ENCODE data around the gene CDC7. TPM values are rescaled to one million over a fixed set of nuclear protein-coding genes. Genes with fewer than 3 reads are reported as not detected.

Gene CDC7
- total RNA-seq, 1 experiment from 2014 or later: 41.6 TPM

DNA sequence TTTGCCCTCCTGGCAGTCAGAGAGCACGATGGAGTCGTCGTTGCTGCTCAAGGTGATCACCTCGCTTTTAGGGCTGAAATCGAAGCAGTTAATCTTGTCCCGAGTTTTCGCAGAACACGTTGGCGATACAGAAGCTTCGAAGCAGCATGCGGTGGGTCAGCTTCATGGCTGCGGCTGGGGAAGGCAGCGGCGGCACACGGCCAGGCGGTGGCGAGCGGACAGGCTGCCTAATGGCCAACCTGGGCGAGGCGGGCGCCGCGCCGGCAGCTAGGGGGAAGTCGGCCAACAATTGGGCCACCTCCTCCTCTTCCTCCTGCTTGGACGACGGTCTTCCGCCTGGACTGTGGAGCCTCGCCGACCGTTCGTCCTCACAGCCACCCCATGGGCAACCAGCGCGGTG, 34.8 kb downstream of the CDC7 start:
- Histone ChIP-seq H4K91ac (ENCODE audit: insufficient read length, low read depth, low read length) (no peak overlapping the region), H3K79me1 (ENCODE audit: insufficient read depth, low read depth, low read length, poor library complexity, severe bottlenecking) (no peaks in the 10 kb centered on the region), H2BK5ac (ENCODE audit: insufficient read length, low read length) (no peak overlapping the region), H4K20me1 (ENCODE audit: control insufficient read depth, insufficient read depth, insufficient read length) (no peaks in the 10 kb centered on the region), H2BK20ac (ENCODE audit: low read depth, low read length, poor library complexity, severe bottlenecking) (no peak overlapping the region), H3K18ac (ENCODE audit: insufficient read length, low read depth, low read length) (no peak overlapping the region), H3K9ac (ENCODE audit: extremely low read depth, insufficient read length, low read length) (no peak overlapping the region), H3K23ac (ENCODE audit: insufficient read length, low read depth, low read length) (no peak overlapping the region), H3K14ac (ENCODE audit: insufficient read depth, low read length) (no peak overlapping the region), H3K9me3 (ENCODE audit: control insufficient read depth, low read depth, low read length) (no peaks in the 10 kb centered on the region), H3K79me2 (ENCODE audit: insufficient read depth, low read length) (no peaks in the 10 kb centered on the region), H2BK12ac (ENCODE audit: insufficient read length, low read depth, low read length) (no peak overlapping the region), H3K56ac (ENCODE audit: insufficient read length, low read depth, low read length) (no peak overlapping the region), H3K23me2 (ENCODE audit: insufficient read length, low read depth, low read length, poor library complexity, severe bottlenecking) (no peaks in the 10 kb centered on the region), H3K4ac (ENCODE audit: low read depth, low read length) (no peak overlapping the region), H3K27me3 (ENCODE audit: insufficient read depth, low read length) (no peaks in the 10 kb centered on the region), H3T11ph (ENCODE audit: low read length) (no peak overlapping the region), H3K27ac (ENCODE audit: insufficient read length, low read depth, low read length) (no peak overlapping the region), H3K4me1 (ENCODE audit: insufficient read depth, low read length) (no peaks in the 10 kb centered on the region), H4K8ac (replicated peaks; ENCODE audit: insufficient read length, low read depth, low read length) (no peak overlapping the region), H2BK120ac (ENCODE audit: low read depth, low read length, poor library complexity, severe bottlenecking) (no peak overlapping the region), H2AK5ac (ENCODE audit: insufficient read length, low read length) (no peak overlapping the region), H4K5ac (ENCODE audit: insufficient read length, low read depth, low read length) (no peak overlapping the region), H2BK15ac (ENCODE audit: low read depth, low read length) (no peak overlapping the region), H3K4me2 (ENCODE audit: insufficient read depth, insufficient read length, low read length) (no peak overlapping the region), H2AFZ (ENCODE audit: low read length) (no peak overlapping the region)
- TF ChIP-seq, protein P1, sequence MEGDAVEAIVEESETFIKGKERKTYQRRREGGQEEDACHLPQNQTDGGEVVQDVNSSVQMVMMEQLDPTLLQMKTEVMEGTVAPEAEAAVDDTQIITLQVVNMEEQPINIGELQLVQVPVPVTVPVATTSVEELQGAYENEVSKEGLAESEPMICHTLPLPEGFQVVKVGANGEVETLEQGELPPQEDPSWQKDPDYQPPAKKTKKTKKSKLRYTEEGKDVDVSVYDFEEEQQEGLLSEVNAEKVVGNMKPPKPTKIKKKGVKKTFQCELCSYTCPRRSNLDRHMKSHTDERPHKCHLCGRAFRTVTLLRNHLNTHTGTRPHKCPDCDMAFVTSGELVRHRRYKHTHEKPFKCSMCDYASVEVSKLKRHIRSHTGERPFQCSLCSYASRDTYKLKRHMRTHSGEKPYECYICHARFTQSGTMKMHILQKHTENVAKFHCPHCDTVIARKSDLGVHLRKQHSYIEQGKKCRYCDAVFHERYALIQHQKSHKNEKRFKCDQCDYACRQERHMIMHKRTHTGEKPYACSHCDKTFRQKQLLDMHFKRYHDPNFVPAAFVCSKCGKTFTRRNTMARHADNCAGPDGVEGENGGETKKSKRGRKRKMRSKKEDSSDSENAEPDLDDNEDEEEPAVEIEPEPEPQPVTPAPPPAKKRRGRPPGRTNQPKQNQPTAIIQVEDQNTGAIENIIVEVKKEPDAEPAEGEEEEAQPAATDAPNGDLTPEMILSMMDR (conservative IDR thresholded peaks at IDR 0.05): no peak; the same call in 2 of the 3 replicates
- Mint-ChIP-seq H3K4me3 (no peak overlapping the region), H3K9me3 (no peaks in the 10 kb centered on the region), H3K4me1 (peaks cover 3 to 5% of the 10 kb centered on the region in 2 experiments; a peak in 3 of 4 replicates), H3K36me3 (ENCODE audit: insufficient read depth in 1 of 3, low read depth in 3 of 3) (no peaks in the 10 kb centered on the region), H3K27ac (no peak overlapping the region), H3K27me3 (ENCODE audit: low read depth) (no peaks in the 10 kb centered on the region)
- DNase-seq: no peak
- no CpG with 5 or more reads among the region's 34 CpGs for WGBS (ENCODE audit: extremely low coverage, insufficient read length, low lambda C conversion rate)
